Suprapubic skin (tissue), 4 donors: ENCODE measurements around the gene PHF20. TPM values are rescaled to one million over a fixed set of nuclear protein-coding genes. Genes with fewer than 3 reads are reported as not detected.
"Not testable (repeated sequence)": the region's sequence is repeated elsewhere in the genome, so short reads cannot be mapped to it uniquely, and the experiment has no call there.

ENCODE experiments used
- DNase-seq, 2 donors: peaks; one replicate each; pipeline ENCODE4 v3.0.0-alpha.2; 2019; ENCODE audit warnings: low spot score in 2 of 2
- H3K27ac ChIP-seq: fragments of 200-600 bp; sonication (generic); one replicate; pipeline ENCODE4 v1.5.1; 2019
- H3K27me3 ChIP-seq: fragments of 200-600 bp; sonication (generic); one replicate; pipeline ENCODE4 v1.5.1; 2019
- H3K36me3 ChIP-seq: fragments of 200-600 bp; sonication (generic); one replicate; pipeline ENCODE4 v1.5.1; 2019
- H3K4me1 ChIP-seq: fragments of 200-600 bp; sonication (generic); one replicate; pipeline ENCODE4 v1.5.1; 2019
- H3K4me3 ChIP-seq: fragments of 200-600 bp; sonication (generic); one replicate; pipeline ENCODE4 v1.5.1; 2019; ENCODE audit warnings: mild to moderate bottlenecking
- H3K9me3 ChIP-seq: fragments of 200-600 bp; sonication (generic); one replicate; pipeline ENCODE4 v1.5.1; 2019
- EP300 ChIP-seq: sonication (generic); formaldehyde crosslinking; IDR thresholded peaks from one replicate; pipeline ENCODE4 v1.6.1; 2017; ENCODE audit warnings: antibody characterized with exemption
- POLR2A ChIP-seq, 2 donors: fragments of 450-650 bp; IDR thresholded peaks; one replicate each; pipeline ENCODE4 v1.6.1; 2017; ENCODE audit warnings: antibody characterized with exemption in 2 of 2, mild to moderate bottlenecking in 2 of 2, moderate library complexity in 2 of 2
- POLR2AphosphoS5 ChIP-seq, 3 donors: sonication (generic); formaldehyde crosslinking; IDR thresholded peaks; one replicate each; pipeline ENCODE4 v1.6.1; 2017; ENCODE audit warnings: antibody characterized with exemption in 3 of 3
- WGBS: methylation state at CpG from one replicate; pipeline ENCODE4 v1.1.5; 2018; 5-methylcytosine and 5-hydroxymethylcytosine counted together
- total RNA-seq, 4 donors: library from RNA; depleted of rRNA; stranded (reverse); fragments of >200 nt; gene quantifications; one replicate each; pipeline ENCODE4 v1.1.0, GENCODE V29; 2016
- TF ChIP-seq, protein P1 (sequence below), 2 donors: fragments of 200-600 bp in 1 of 2; fragments of 450-650 bp in 1 of 2; sonication (generic) in 1 of 2; IDR thresholded peaks; one replicate each; pipeline ENCODE4 v1.5.1; 2016 to 2019; ENCODE audit warnings: antibody characterized with exemption in 2 of 2, mild to moderate bottlenecking in 1 of 2, moderate library complexity in 1 of 2

The PHF20 gene
- total RNA-seq, 4 donors from 2014 or later, result 44.2 to 60.6 (median 47.3) TPM

DNA sequence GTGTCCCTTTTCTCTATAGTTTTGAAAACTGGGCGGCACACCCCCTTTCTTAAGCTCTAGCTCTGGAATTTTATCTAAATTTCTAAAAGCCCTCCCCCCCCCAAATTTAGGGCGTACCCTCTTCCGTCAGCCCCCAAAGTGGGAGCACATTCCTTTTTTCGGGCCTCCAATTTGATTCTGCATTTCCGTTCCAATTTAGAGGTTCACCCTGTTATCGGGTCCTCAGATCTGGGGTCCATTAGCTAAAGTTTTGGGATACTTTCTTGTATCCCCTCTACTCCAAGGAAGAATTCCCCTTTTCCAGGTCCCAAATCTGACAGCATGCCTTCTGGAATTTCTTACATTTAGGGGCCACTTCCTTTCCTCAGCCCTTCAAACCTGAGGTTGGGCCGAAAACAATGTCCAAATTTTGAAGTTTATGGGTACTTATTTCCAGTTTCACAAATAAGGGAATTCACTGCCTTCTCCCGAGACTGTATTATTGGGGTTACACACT is 796 bp downstream of the PHF20 start:
- Histone ChIP-seq H3K4me3 (peak overlapping the region; percentile 78), H3K9me3 (no peaks in the 10 kb centered on the region), H3K36me3 (peaks cover 7% of the 10 kb centered on the region), H3K27me3 (no peaks in the 10 kb centered on the region), H3K27ac (peak overlapping the region; percentile 91), H3K4me1 (peaks cover 70% of the 10 kb centered on the region)
- no peak for DNase-seq
- TF ChIP-seq POLR2A (IDR thresholded peaks at IDR 0.05), result no peak
- no peak for TF ChIP-seq POLR2AphosphoS5 (IDR thresholded peaks at IDR 0.05)
- TF ChIP-seq EP300, result no peak
- WGBS, result 13% methylated on average over 8 of the region's 8 CpGs

DNA sequence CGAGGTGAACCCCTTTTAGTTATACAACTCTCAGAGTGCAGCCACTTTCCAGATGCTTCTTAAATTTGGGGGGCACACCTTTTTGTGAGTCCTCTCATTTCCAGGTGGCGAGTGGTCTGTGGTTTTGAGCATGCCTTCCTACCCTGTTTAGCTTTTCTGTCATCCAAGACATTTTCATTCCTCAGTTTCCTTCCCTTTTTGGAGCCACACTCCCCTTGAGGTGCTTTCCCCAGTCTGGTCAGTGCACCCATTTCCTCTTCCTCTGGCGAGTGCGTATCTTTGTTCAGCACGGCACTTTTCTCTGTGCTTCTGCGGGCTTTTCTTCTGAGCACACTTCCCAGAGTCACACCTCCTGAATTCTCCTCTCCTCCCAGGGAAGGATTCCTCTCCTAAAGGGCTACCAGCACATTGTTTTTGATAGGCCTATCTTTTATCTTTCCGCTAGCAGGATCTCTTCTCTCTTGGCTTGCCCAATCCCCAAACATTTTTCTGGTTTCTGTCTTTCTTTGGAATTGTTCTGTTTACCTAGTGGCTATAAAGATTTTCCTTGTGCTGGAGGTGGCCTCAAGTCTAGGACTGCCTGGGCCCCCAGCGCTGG is 1.4 kb downstream of the PHF20 start:
- Histone ChIP-seq H3K4me1 (peaks cover 68% of the 10 kb centered on the region), H3K4me3 (peak overlapping the region; percentile 78), H3K27me3 (no peaks in the 10 kb centered on the region), H3K9me3 (no peaks in the 10 kb centered on the region), H3K36me3 (peaks cover 7% of the 10 kb centered on the region), H3K27ac (peak overlapping the region; percentile 91)
- no peak for DNase-seq
- 49% methylated on average over 8 of the region's 8 CpGs for WGBS
- TF ChIP-seq POLR2A (IDR thresholded peaks at IDR 0.05) (peak in 1 of 2 donors; percentile 18), EP300 (no peak)

DNA sequence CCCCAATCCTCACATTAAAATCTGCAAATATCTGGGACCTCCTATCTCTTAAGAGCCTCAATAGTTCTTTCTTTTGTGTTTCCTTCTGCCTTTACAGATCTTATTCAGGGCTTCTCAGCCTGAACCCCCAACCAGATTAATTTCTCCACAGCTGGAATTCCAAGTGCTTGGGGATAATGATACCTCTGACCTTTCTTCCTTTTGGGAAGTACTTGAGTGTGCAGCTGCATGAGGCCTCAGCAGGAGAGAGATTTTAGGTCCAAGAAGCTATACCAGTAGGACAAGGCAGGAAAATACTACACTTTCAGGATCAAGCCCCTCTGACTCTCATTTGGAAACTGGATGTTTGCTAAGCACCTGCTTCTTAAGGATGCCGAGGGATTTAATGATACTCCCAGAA is 2.6 kb downstream of the PHF20 start:
- DNase-seq, result no peak
- no peak overlapping the region for H3K27ac ChIP-seq
- H3K36me3 ChIP-seq, result peaks cover 7% of the 10 kb centered on the region
- no peak overlapping the region for H3K4me3 ChIP-seq
- TF ChIP-seq POLR2A (IDR thresholded peaks at IDR 0.05), result no peak
- no peak for TF ChIP-seq EP300
- TF ChIP-seq POLR2AphosphoS5 (IDR thresholded peaks at IDR 0.05), result no peak
- TF ChIP-seq, protein P1, sequence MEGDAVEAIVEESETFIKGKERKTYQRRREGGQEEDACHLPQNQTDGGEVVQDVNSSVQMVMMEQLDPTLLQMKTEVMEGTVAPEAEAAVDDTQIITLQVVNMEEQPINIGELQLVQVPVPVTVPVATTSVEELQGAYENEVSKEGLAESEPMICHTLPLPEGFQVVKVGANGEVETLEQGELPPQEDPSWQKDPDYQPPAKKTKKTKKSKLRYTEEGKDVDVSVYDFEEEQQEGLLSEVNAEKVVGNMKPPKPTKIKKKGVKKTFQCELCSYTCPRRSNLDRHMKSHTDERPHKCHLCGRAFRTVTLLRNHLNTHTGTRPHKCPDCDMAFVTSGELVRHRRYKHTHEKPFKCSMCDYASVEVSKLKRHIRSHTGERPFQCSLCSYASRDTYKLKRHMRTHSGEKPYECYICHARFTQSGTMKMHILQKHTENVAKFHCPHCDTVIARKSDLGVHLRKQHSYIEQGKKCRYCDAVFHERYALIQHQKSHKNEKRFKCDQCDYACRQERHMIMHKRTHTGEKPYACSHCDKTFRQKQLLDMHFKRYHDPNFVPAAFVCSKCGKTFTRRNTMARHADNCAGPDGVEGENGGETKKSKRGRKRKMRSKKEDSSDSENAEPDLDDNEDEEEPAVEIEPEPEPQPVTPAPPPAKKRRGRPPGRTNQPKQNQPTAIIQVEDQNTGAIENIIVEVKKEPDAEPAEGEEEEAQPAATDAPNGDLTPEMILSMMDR (IDR thresholded peaks at IDR 0.05), result no peak
- no peaks in the 10 kb centered on the region for H3K9me3 ChIP-seq
- 92% methylated on average over 1 of the region's 1 CpG for WGBS
- peaks cover 56% of the 10 kb centered on the region for H3K4me1 ChIP-seq
- H3K27me3 ChIP-seq, result no peaks in the 10 kb centered on the region

DNA sequence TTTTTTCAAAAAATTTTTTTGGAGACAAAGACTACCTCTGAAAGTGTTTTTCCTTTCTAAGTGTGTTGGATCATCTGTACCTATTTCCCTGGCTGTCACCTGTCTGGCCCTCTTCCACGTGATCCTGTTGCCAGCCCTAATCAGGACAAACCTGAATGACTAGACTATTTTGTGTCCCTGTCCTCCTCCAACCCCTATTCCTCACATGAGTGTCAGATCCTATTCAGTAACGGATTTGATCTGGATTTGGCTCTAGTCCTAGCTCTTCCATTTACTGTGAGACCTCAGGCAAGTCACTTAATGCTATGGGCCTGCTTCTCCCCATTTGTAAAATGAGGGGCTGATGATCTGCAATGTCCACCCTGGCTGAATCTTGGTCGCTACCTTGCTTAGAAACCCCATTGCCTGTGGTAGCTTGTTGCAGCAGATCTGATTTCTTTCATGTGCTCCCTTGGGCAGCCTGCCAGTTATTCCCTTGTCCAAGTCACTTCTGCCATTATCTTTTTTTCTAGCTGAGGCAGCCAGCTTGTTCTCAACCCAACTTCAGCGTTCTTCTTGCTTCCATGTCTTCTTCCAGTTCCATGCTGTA is 4.8 kb downstream of the PHF20 start:
- peak overlapping the region; percentile 53 for H3K27ac ChIP-seq
- peaks cover 42% of the 10 kb centered on the region for H3K4me1 ChIP-seq
- 37% methylated on average over 4 of the region's 4 CpGs for whole genome bisulfite sequencing
- no peaks in the 10 kb centered on the region for H3K9me3 ChIP-seq
- TF ChIP-seq POLR2AphosphoS5 (IDR thresholded peaks at IDR 0.05), result peak in 1 of 3 donors; percentile 59
- no peak for TF ChIP-seq POLR2A (IDR thresholded peaks at IDR 0.05)
- no peaks in the 10 kb centered on the region for H3K27me3 ChIP-seq
- no peak overlapping the region for H3K4me3 ChIP-seq
- peaks cover 7% of the 10 kb centered on the region for H3K36me3 ChIP-seq
- peak; percentile 80 to 82 for DNase-seq

DNA sequence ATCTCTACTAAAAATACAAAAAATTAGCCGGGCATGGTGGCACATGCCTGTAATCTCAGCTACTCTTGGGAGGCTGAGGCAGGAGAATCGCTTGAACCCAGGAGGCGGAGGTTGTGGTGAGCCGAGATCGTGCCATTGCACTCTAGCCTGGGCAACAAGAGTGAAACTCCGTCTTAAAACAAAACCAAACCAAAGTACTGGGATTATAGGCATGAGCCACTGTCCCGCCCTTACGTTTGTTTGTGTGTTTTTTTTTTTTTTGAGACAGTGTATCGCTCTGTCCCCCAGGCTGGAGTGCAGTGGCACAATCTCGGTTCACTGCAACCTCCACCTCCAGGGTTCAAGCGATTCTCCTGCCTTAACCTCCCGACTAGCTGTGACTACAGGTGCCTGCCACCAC is 12.0 kb downstream of the PHF20 start:
- H3K27me3 ChIP-seq, H3K4me3 ChIP-seq, H3K9me3 ChIP-seq, DNase-seq, H3K27ac ChIP-seq: not testable (repeated sequence)
- peaks cover 24% of the 10 kb centered on the region for H3K36me3 ChIP-seq
- H3K4me1 ChIP-seq, result peaks cover 10% of the 10 kb centered on the region
- 94% methylated on average over 12 of the region's 12 CpGs for WGBS

DNA sequence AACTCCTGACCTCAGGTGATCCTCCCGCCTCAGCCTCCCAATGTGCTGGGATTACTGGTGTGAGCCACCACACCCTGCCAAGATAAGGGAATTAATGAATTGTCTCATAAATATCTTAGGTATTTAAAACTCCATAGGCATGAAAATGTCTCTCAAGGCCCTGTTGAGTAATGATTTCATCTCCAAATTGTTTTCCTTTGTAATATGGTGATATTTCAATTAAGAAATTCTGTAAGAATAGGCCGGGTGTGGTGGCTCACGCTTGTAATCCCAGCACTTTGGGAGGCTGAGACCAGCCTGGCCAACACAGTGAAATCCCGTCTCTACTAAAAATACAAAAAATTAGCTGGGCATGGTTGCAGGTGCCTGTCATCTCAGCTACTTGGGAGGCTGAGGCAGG is 13.7 kb downstream of the PHF20 start:
- not testable (repeated sequence) for H3K4me3 ChIP-seq, H3K27ac ChIP-seq, H3K27me3 ChIP-seq, DNase-seq, H3K9me3 ChIP-seq
- 98% methylated on average over 4 of the region's 4 CpGs for WGBS
- peaks cover 10% of the 10 kb centered on the region for H3K4me1 ChIP-seq
- H3K36me3 ChIP-seq, result peaks cover 24% of the 10 kb centered on the region

DNA sequence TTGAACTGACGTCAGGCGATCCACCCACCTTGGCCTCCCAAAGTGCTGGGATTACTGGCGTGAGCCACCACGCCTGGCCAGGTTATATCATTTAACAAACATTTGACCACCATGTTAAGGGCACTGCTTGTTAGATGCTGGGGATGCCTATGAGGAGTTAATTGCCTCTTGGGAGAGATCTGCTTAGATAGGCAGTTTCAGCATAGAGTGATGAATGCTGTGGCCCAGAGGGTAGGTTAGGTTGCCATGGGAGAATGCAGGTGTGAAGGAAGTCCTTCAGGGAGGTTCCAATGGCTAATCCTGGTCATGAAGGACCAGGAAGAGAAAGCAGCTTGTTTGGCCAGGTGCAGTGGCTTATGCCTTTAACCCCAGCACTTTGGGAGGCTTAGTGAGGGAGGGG is 17.0 kb downstream of the PHF20 start:
- H3K9me3 ChIP-seq, result no peaks in the 10 kb centered on the region
- 99% methylated on average over 4 of the region's 4 CpGs for WGBS
- H3K4me3 ChIP-seq, result no peak overlapping the region
- H3K4me1 ChIP-seq, result peaks cover 18% of the 10 kb centered on the region
- peaks cover 10% of the 10 kb centered on the region for H3K36me3 ChIP-seq
- TF ChIP-seq, protein P1 (IDR thresholded peaks at IDR 0.05), result no peak
- TF ChIP-seq POLR2A (IDR thresholded peaks at IDR 0.05) (no peak), POLR2AphosphoS5 (IDR thresholded peaks at IDR 0.05) (no peak), EP300 (no peak)
- H3K27ac ChIP-seq, result no peak overlapping the region
- H3K27me3 ChIP-seq, result no peaks in the 10 kb centered on the region
- no peak for DNase-seq
